HG02678 (cell line): ENCODE data around the gene CPSF3.

ENCODE experiments used
- ATAC-seq: cut with Tn5 transposase; IDR thresholded peaks from one replicate; pipeline ENCODE4 v1.9.1; 2021; ENCODE audit warnings: mild to moderate bottlenecking, moderate library complexity; ENCODE audit not compliant: unreplicated experiment

The CPSF3 gene

GRCh38 chr2:9462886-9463697 is 39.6 kb downstream of the CPSF3 start:
- no peak for ATAC-seq

GRCh38 chr2:9463698-9464034 is 40.2 kb downstream of the CPSF3 start:
- no peak for ATAC-seq

- no peak for ATAC-seq
Measured at GRCh38 chr2:9465170-9465569, 41.7 kb downstream of the CPSF3 start.

- no peak for ATAC-seq
Measured at GRCh38 chr2:9466147-9466683, 42.8 kb downstream of the CPSF3 start.

- no peak for ATAC-seq
Measured at GRCh38 chr2:9467687-9468086, 44.2 kb downstream of the CPSF3 start.

- no peak for ATAC-seq
Measured at GRCh38 chr2:9471206-9471605, 47.8 kb downstream of the CPSF3 start.

GRCh38 chr2:9472511-9472910 is 49.1 kb downstream of the CPSF3 start:
- no peak for ATAC-seq

- no peak for ATAC-seq
Measured at GRCh38 chr2:9473308-9473984, 50.0 kb downstream of the CPSF3 start.

- ATAC-seq, result peak; percentile 26
Measured at GRCh38 chr2:9473985-9474360, 50.5 kb downstream of the CPSF3 start.

- ATAC-seq, result peak; percentile 74
Measured at GRCh38 chr2:9474361-9475057, 51.1 kb downstream of the CPSF3 start, which contains the start of gene IAH1. IAH1 (plus strand) TSS chr2:9474551; CDS start chr2:9474567, 16 bp downstream.

- no peak for ATAC-seq
Measured at GRCh38 chr2:9477914-9478313, 54.5 kb downstream of the CPSF3 start.

- ATAC-seq, result no peak
Measured at GRCh38 chr2:9478526-9478925, 55.1 kb downstream of the CPSF3 start.

GRCh38 chr2:9480157-9480556 is 56.7 kb downstream of the CPSF3 start:
- no peak for ATAC-seq

- ATAC-seq, result no peak
Measured at GRCh38 chr2:9483107-9483506, 59.7 kb downstream of the CPSF3 start.

- no peak for ATAC-seq
Measured at GRCh38 chr2:9484533-9484932, 61.1 kb downstream of the CPSF3 start.

GRCh38 chr2:9488583-9489547 is 65.4 kb downstream of the CPSF3 start:
- no peak for ATAC-seq

GRCh38 chr2:9490789-9491188 is 67.3 kb downstream of the CPSF3 start:
- ATAC-seq, result no peak

- ATAC-seq, result no peak
Measured at GRCh38 chr2:9492927-9493326, 69.5 kb downstream of the CPSF3 start.

- no peak for ATAC-seq
Measured at GRCh38 chr2:9493478-9493877, 70.0 kb downstream of the CPSF3 start.

- ATAC-seq, result no peak
Measured at GRCh38 chr2:9494081-9494480, 70.6 kb downstream of the CPSF3 start.
